AG04449 (cell line): ENCODE data around the gene RTKN2.
A peak's percentile ranks its signal among the peaks of the same experiment; 100 is the strongest.

Source experiments
- CTCF ChIA-PET: fragments of 350-600 bp; formaldehyde crosslinking; extraction: SDS; loops from one replicate; lab custom pipeline; 2021; ENCODE audit warnings: antibody characterized with exemption; lab: Yijun Ruan, JAX
- POLR2A ChIA-PET: fragments of 400-600, 350-600 bp; formaldehyde crosslinking; extraction: SDS; loops from one replicate; lab custom pipeline; 2020; ENCODE audit warnings: antibody characterized with exemption, inconsistent platforms; lab: Yijun Ruan, JAX
- DNase-seq: peaks from one replicate; pipeline ENCODE4 v3.0.0-alpha.2; 2010; ENCODE audit warnings: low read depth, low spot score
- H3K4me3 ChIP-seq: 2 replicates; pipeline ENCODE4 v1.5.1; 2011; ENCODE audit warnings: low read depth, mild to moderate bottlenecking, control low read depth, low read length
- CTCF ChIP-seq: IDR thresholded peaks from one replicate; pipeline ENCODE4 v1.5.1; 2011; ENCODE audit warnings: mild to moderate bottlenecking, moderate library complexity, low read length, control low read depth, inconsistent platforms; ENCODE audit not compliant: insufficient read depth; ENCODE audit errors: missing control alignments

The RTKN2 gene

DNA sequence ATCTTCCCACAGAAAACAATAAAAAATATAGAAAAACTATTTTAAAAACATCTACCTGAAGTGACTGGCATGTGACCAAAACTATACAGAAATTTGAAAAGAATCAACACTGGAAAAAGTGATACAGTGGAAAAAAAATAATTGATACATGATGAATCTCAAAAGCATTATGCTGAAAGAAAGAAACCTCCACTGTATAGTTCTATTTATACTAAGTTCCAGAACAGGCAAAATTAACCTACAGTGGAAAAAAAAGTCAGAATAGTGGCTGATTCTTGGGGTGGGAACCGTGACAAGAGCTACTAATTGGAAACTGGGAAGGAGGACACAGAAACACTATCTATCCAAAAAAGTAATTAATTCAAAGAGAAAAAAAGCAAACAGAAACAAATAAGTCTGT is 14.9 kb downstream of the RTKN2 start:
- TF ChIP-seq CTCF = no peak
- ChIA-PET POLR2A (no interaction called here), CTCF (interaction anchor here (0.5 to 1.9 kb wide), 5 partner anchors 8 to 904 kb away, joined by 3 to 10 read pairs (median 3); no protein-coding TSS in a partner anchor)
- no peak for DNase-seq
- no peak overlapping the region for H3K4me3 ChIP-seq

- ChIA-PET POLR2A (no interaction called here), CTCF (interaction anchor here (1.0 to 1.9 kb wide), 2 partner anchors 12 to 186 kb away, joined by 3 to 10 read pairs; no protein-coding TSS in a partner anchor)
- no peak for TF ChIP-seq CTCF
- DNase-seq = no peak
- H3K4me3 ChIP-seq = no peak overlapping the region
These were observed 16.6 kb downstream of the RTKN2 start for GRCh38 chr10:62252051-62252450.

DNA sequence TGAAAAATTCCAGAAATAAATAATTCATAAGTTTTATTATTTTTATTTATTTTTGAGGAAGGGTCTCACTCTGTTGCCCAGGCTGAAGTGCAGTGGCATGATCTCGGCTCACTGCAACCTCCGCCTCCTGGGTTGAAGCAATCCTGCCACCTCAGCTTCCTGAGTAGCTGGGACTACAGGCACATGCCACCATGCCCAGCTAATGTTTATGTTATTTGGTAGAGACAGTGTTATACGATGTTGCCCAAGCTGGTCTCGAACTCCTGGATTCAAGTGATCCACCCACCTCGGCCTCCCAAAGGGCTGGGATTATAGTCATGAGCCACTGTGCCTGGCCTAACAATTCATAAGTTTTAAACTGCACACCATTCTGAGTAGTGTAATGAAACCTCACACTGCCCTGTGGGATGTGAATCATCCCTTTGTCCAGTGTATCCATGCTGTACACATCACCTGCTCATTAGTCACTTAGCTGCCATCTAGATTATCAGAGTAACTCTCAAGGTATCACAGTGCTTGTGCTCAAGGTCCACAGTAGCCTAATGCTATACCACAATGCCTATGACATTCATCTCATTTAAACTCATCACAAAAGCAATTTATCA is 17.9 kb downstream of the RTKN2 start:
- no peak for TF ChIP-seq CTCF
- no peak overlapping the region for H3K4me3 ChIP-seq
- ChIA-PET CTCF (interaction anchor here (4.2 kb wide), 1 partner anchor 187 kb away, joined by 19 read pairs; no protein-coding TSS in a partner anchor), POLR2A (interaction anchor here (0.6 kb wide), 1 partner anchor 1947 kb away, joined by 3 read pairs; no protein-coding TSS in a partner anchor)
- no peak for DNase-seq

DNA sequence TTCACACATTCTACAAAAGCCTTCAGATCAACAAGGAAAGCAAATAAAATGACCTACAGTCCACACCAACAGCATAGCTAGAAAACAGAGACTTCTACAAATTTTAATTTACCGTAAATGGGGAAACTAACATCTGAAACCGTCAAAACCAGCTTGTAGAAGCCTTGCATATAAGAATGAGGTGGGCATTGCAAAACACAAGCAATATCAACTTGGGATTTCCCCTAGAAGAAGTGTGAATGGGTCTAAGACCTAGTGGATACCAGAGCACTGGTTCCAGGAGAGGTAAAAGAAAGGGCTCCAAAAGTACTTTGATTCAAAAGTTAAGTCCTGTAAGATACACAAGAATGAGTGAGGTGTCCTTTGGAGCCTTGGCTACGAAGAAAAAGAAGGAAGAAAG is 18.7 kb downstream of the RTKN2 start:
- H3K4me3 ChIP-seq = no peak overlapping the region
- CTCF ChIA-PET = interaction anchor here (0.9 to 7.8 kb wide), 10 partner anchors 15 to 834 kb away, joined by 3 to 215 read pairs (median 4); no protein-coding TSS in a partner anchor
- no peak for TF ChIP-seq CTCF
- POLR2A ChIA-PET = interaction anchor here (0.6 kb wide), 1 partner anchor 1946 kb away, joined by 3 read pairs; no protein-coding TSS in a partner anchor
- no peak for DNase-seq

DNA sequence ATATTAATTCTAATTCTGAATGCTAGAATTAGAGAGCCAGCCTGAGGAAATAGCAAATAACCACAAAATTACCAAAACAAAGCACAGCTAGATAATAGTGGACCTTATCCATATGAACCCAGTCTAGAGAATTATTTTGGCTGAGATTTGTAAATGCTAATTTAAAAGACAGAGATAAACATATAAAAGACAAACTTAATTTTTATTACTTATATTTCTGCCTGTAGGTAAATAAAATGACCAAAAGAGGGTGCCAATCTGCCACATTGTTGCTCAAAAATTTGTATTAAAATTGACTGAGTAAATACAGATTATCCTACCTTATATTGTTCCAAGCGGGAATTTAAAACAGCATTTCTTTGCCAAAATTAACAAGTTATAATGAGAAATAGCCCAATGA is 20.2 kb downstream of the RTKN2 start:
- CTCF ChIA-PET = interaction anchor here (0.7 to 7.8 kb wide), 27 partner anchors 8 to 913 kb away, joined by 3 to 215 read pairs (median 4); no protein-coding TSS in a partner anchor
- no peak for DNase-seq
- H3K4me3 ChIP-seq = no peak overlapping the region
- POLR2A ChIA-PET = no interaction called here
- peak; percentile 16 for TF ChIP-seq CTCF

GRCh38 chr10:62244785-62245467 is 23.7 kb downstream of the RTKN2 start:
- ChIA-PET POLR2A (interaction anchor here (0.5 to 1.5 kb wide), 4 partner anchors 194 to 340 kb away, joined by 3 to 9 read pairs (median 4); no protein-coding TSS in a partner anchor), CTCF (interaction anchor here (0.6 to 7.8 kb wide), 58 partner anchors 9 to 1430 kb away, joined by 3 to 215 read pairs (median 4); partner anchors contain the start of gene RTKN2)
- H3K4me3 ChIP-seq = no peak overlapping the region
- peak; percentile 78 for TF ChIP-seq CTCF
- DNase-seq = no peak
